GM18873 (cell line): ENCODE data around the gene SLC12A9.
"Not testable (repeated sequence)": the region's sequence is repeated elsewhere in the genome, so short reads cannot be mapped to it uniquely, and the experiment has no call there.

ENCODE experiments used
- ATAC-seq: cut with Tn5 transposase; IDR thresholded peaks from one replicate; pipeline ENCODE4 v1.9.1; 2021; ENCODE audit warnings: mild to moderate bottlenecking, moderate library complexity, moderate number of reproducible peaks; ENCODE audit not compliant: unreplicated experiment, low FRiP score

SLC12A9 gene

DNA sequence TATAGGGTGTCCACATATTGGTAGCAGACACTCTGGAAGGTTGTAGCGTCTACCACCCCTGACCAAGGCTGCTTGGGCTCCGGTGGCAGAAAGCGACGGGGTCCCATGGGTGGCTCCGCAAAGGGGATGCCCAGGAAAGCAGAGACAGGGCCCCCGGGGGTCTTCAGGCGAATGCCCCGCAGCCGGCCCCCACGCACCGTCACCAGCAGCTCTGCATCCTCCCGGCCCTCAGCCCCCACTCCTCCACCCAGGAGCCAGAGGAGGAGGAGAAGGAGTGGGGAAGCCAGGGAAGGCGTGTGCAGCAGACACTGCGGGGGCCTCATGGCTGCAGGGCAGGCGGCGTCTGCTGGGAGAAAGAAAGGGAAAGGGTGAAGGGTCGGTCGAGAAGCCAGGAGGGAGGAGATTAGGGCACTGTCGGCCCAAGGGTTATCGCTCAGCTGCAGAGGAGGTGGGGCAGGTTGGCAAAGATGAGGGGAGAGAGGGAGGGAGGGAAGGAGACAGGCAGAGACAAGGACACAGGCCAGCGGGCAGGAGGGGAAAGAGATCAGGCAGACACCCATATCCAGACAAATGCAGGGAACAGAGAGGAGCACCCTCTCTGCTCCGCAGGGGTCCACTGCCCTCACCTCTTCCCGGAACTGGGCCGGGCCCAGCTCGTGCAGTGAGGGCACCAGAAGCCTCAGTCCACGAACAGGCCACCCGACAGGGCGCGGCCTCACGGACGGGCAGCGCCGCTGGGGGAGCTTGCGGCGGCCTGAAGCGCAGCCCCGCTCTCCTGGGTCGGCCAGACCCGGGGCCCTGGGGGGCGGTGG, 41.6 kb downstream of the SLC12A9 start:
- no peak for ATAC-seq

DNA sequence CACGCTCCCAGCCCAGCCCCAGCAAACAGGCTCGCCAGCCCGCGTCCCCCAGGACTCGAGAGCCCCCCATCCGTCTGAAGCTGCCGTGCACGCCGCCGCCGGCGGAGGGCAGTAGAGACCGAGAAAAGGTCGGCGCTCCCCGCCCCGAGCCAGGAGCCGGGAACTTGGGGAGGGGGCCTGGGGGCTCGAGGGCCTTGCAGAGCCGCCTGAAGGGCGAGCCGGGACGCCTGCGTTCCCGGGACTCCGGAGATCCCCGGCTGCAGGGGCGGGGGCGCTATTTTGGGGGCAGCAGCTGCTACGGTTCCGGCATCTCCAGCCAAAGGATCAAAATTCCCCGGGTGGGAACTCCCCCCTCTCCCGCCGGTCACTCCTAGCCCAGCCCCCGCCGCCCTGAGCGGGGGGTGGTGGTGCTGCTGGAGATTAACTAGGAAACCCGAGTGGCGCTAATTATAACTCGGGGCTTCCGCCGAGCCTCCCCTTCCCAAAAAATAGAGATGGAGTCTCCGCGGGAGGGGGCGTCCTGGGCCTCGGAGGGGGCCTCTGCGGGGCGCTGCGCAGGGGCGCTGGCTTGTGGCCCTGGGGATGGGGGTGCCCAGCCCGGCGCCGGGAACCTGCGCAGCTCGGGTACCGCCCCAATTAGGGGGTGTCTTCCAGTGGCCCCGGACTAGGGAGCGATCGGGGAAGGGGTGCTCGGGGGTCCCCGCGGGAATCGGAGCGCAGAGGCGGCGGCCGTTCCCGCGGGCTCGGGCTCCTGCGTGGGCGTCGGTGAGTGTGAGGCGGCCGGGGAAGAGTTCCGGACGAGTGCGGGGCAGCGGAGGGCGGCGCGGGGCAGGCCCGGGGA, 42.6 kb downstream of the SLC12A9 start:
- no peak for ATAC-seq

GRCh38 chr7:100895701-100895955, 43.1 kb downstream of the SLC12A9 start, which contains the start of gene ACHE:
Gene ACHE (minus strand): TSS chr7:100895888. CDS start chr7:100894232, 1,656 bp downstream.
- ATAC-seq = no peak

GRCh38 chr7:100895956-100896731, 43.6 kb downstream of the SLC12A9 start:
- ATAC-seq = no peak

GRCh38 chr7:100896732-100897608, 44.5 kb downstream of the SLC12A9 start:
- no peak for ATAC-seq

- ATAC-seq = no peak
Observed at GRCh38 chr7:100897772-100898454, 45.4 kb downstream of the SLC12A9 start.

GRCh38 chr7:100899432-100899831, 46.9 kb downstream of the SLC12A9 start:
- no peak for ATAC-seq

DNA sequence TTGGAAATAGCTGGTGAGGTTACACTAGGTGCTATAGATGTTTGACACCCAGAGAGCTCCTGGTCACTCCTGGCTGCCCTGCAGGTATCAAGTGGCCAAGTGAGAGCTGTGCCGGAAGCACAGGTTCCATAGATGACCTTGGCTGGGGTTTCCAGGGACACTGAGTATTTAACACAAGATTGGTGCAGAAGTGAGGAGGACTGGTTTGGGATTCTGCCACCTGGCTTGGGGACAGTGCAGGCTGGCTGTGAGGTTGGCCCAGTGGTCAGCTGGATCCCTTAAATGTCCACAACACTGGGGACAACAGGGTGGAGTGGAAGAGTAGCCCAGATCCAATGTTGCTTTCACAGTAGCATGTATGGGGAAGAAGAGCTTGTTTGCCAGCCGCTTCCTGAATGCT, 48.5 kb downstream of the SLC12A9 start:
- ATAC-seq = no peak

DNA sequence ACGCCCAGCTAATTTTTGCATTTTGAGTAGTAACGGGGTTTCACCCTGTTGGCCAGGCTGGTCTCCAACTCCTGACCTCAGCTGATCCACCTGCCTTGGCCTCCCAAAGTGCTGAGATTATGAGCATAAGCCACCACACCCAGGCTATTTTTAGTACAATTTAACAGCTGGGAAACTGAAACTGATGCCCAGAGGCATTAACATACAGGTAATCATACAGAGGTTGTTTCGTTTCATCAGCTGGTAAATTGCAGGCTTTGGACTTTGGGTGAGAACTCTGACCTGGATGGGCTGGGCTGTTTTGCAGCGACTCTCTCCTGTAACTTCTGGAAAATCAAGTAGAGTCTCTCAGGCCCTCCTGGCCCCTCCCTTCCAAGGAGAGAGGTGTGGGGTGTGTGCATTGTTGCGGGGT, 49.4 kb downstream of the SLC12A9 start:
- no peak for ATAC-seq

DNA sequence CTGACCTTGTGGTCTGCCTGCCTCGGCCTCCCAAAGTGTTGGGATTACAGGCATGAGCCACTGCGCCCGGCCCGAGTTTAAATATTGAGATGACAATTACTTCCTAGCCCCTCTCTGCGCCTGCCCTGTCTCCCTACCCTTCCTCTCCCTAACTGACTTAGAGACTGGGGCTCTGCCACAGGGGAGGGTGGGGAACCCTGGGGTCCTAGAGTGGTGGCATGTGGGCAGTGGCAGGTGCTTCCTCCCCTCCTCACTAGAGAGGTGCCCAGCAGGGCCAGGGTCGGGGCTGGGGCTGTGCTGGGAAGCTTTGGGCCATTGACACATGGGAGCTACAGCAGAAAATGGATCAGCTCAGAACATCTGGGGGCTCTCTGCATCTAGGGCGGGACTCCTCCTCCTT, 50.1 kb downstream of the SLC12A9 start:
- ATAC-seq = no peak

GRCh38 chr7:100908512-100908911, 56.0 kb downstream of the SLC12A9 start:
- no peak for ATAC-seq

GRCh38 chr7:100910443-100910842, 57.9 kb downstream of the SLC12A9 start:
- not testable (repeated sequence) for ATAC-seq

DNA sequence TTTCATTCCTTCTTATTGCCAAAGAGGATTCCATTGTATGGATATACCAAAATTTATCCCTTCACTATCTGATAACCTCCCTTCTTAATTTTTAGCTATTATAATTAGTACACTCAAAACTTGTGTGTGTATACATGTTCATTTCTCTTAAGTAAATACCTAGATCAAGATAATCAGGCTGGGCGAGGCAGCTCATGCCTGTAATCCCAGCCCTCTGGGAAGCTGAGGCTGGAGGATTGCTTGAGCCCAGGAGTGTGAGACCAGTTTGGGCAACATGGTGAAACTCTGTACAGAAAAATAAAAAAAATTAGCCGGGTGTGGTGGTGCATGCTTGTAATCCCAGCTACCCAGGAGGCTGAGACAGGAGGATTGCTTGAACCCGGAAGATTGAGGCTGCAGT, 59.0 kb downstream of the SLC12A9 start:
- no peak for ATAC-seq

DNA sequence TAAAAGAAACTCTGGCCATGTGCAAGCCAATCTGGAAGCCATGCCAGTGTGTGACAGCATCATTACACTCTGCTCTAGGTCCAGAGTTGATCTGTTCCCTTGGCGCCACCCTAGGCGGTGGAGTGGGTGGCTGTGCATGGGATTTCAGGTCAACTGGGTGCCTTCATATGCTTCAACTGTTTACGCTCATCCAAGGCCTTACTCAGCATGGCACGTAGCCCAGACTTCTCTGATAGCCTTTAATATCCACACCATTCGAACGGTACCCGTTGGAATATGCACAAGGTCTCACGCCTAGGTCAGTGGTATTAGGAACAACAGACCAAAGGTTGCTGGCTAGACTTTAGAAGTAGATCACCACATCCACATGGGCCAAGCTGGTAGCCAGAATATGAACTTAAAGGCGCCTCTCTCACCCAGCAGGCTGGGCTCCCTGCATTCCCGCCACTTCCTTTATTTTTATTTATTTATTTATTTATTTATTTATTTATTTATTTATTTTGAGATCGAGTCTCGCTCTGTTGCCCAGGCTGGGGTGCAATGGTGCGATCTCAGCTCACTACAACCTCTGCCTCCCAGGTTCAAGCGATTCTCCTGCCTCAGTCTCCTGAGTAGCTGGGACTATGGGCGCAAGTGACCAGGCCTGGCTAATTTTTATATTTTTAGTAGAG, 61.8 kb downstream of the SLC12A9 start:
- no peak for ATAC-seq

GRCh38 chr7:100914879-100915447, 62.5 kb downstream of the SLC12A9 start:
- ATAC-seq = no peak
